Transverse colon (tissue), 3 donors: ENCODE results near the gene ZSCAN5A.

ENCODE experiments used
- POLR2A ChIP-seq: fragments of 450-650 bp; IDR thresholded peaks from one replicate; pipeline ENCODE4 v1.6.1; 2016; ENCODE audit warnings: antibody characterized with exemption, mild to moderate bottlenecking, moderate library complexity
- TF ChIP-seq, protein P1 (sequence below), 5 experiments: fragments of 200-600 bp in 3 of 5; fragments of 450-650 bp in 2 of 5; sonication (generic) in 3 of 5; IDR thresholded peaks; 1 replicate in 2 of 5; 2 replicates in 3 of 5; pipeline ENCODE4 v1.5.1; 2016 to 2017; ENCODE audit warnings: antibody characterized with exemption in 5 of 5, inconsistent platforms in 3 of 5, mild to moderate bottlenecking in 2 of 5, moderate library complexity in 1 of 5

DNA sequence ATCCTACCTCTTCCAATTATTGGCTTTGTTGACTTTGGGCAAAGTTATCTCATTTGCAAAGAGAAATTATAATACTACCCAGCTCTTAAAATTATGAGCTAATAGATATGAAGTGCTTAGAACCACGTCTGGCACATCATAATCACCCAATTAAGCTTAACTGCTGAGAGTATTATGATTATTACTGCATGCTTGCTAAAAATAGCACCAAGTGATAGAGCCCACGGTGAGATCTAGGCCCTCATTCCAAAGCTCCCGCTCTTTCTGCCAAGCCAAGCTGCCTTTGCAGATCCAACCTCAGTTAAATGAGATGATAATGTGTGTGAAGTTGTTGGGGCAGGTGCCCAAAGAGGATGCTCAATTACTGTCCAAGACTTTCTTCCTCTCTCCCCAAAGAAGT, 48.6 kb downstream of the ZSCAN5A start:
- TF ChIP-seq, protein P1, sequence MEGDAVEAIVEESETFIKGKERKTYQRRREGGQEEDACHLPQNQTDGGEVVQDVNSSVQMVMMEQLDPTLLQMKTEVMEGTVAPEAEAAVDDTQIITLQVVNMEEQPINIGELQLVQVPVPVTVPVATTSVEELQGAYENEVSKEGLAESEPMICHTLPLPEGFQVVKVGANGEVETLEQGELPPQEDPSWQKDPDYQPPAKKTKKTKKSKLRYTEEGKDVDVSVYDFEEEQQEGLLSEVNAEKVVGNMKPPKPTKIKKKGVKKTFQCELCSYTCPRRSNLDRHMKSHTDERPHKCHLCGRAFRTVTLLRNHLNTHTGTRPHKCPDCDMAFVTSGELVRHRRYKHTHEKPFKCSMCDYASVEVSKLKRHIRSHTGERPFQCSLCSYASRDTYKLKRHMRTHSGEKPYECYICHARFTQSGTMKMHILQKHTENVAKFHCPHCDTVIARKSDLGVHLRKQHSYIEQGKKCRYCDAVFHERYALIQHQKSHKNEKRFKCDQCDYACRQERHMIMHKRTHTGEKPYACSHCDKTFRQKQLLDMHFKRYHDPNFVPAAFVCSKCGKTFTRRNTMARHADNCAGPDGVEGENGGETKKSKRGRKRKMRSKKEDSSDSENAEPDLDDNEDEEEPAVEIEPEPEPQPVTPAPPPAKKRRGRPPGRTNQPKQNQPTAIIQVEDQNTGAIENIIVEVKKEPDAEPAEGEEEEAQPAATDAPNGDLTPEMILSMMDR (IDR thresholded peaks at IDR 0.05): no peak
- no peak for TF ChIP-seq POLR2A
